Measurements from ENCODE around the gene MPZL1.

GRCh38 chr1:167751676-167752075 lies 29.9 kb downstream of the MPZL1 start:
- no peak for TF ChIP-seq SMAD4 (CRISPR knock-in tag; IDR thresholded peaks at IDR 0.05)
- TF ChIP-seq, protein P1, sequence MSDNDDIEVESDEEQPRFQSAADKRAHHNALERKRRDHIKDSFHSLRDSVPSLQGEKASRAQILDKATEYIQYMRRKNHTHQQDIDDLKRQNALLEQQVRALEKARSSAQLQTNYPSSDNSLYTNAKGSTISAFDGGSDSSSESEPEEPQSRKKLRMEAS (CRISPR knock-in tag; IDR thresholded peaks at IDR 0.05), result no peak
- TF ChIP-seq, protein P2, sequence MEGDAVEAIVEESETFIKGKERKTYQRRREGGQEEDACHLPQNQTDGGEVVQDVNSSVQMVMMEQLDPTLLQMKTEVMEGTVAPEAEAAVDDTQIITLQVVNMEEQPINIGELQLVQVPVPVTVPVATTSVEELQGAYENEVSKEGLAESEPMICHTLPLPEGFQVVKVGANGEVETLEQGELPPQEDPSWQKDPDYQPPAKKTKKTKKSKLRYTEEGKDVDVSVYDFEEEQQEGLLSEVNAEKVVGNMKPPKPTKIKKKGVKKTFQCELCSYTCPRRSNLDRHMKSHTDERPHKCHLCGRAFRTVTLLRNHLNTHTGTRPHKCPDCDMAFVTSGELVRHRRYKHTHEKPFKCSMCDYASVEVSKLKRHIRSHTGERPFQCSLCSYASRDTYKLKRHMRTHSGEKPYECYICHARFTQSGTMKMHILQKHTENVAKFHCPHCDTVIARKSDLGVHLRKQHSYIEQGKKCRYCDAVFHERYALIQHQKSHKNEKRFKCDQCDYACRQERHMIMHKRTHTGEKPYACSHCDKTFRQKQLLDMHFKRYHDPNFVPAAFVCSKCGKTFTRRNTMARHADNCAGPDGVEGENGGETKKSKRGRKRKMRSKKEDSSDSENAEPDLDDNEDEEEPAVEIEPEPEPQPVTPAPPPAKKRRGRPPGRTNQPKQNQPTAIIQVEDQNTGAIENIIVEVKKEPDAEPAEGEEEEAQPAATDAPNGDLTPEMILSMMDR (IDR thresholded peaks at IDR 0.05), result no peak
- no peak for TF ChIP-seq ZNF423 (CRISPR knock-in tag; IDR thresholded peaks at IDR 0.05)
- TF ChIP-seq KAT7 (CRISPR knock-in tag; IDR thresholded peaks at IDR 0.05; ENCODE audit: borderline replicate concordance), result no peak

All from WTC11 (cell line).